Stimulated activated CD4-positive, alpha-beta T cell treated with anti-CD3 and anti-CD28 coated beads, Interleukin-4, amount 100 ng/mL, for 1 hour (primary cell): ENCODE data around the gene PLCH2.
"Not testable (repeated sequence)": the region's sequence is repeated elsewhere in the genome, so short reads cannot be mapped to it uniquely, and the experiment has no call there.

Experiments used
- DNase-seq: peaks from one replicate; pipeline ENCODE4 v3.0.0-alpha.2; 2020

Gene PLCH2, protein sequence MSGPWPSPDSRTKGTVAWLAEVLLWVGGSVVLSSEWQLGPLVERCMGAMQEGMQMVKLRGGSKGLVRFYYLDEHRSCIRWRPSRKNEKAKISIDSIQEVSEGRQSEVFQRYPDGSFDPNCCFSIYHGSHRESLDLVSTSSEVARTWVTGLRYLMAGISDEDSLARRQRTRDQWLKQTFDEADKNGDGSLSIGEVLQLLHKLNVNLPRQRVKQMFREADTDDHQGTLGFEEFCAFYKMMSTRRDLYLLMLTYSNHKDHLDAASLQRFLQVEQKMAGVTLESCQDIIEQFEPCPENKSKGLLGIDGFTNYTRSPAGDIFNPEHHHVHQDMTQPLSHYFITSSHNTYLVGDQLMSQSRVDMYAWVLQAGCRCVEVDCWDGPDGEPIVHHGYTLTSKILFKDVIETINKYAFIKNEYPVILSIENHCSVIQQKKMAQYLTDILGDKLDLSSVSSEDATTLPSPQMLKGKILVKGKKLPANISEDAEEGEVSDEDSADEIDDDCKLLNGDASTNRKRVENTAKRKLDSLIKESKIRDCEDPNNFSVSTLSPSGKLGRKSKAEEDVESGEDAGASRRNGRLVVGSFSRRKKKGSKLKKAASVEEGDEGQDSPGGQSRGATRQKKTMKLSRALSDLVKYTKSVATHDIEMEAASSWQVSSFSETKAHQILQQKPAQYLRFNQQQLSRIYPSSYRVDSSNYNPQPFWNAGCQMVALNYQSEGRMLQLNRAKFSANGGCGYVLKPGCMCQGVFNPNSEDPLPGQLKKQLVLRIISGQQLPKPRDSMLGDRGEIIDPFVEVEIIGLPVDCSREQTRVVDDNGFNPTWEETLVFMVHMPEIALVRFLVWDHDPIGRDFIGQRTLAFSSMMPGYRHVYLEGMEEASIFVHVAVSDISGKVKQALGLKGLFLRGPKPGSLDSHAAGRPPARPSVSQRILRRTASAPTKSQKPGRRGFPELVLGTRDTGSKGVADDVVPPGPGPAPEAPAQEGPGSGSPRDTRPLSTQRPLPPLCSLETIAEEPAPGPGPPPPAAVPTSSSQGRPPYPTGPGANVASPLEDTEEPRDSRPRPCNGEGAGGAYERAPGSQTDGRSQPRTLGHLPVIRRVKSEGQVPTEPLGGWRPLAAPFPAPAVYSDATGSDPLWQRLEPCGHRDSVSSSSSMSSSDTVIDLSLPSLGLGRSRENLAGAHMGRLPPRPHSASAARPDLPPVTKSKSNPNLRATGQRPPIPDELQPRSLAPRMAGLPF (N-terminal part only)

DNA sequence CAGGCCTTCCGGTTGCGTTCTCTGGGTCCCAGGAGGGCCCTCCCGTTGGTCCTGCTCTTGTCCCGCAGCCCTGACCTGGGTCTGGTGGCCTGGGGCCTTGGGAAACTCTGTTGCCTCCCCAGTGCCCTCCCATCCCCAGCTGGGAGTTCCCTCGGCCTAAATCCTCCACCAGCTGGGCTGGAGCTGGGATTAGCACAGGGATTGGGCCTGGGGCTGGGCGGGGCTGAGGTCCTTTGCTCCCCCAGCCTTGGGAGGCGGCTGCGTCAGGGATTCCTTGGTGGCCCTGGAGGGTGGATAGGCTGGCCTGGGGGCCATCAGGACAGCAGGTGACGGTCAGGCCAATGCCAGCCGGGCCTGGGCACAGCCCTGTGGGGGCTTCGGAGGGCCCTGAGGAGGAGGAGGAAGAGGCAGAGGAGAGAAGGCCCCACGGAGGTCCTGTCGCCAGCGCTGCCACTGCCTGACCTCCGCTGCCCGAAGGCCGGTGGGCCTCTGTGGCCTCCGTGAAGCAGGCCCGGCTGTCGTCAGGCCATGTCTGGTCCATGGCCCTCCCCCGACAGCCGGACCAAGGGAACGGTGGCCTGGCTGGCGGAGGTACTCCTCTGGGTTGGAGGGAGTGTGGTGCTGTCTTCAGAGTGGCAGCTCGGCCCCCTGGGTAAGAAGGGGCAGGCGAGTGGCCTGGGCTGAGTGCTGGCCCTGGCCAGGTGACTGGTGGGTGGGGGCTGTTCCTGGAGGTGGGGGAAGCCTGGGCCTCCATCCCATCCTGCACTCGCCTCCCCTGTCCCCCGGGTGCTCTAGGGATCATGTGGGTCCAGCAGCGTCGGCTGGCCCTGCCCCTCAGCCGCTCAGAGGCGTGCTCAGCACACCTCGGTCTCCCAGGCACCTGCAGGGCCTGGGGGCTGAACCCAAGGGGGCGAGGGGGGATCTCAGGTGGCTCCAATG, at the start of gene PLCH2:
PLCH2 (plus strand) TSS at position 229 of the 939 bp plus-strand sequence; CDS start at position 529, 300 bp downstream.
- DNase-seq: no peak

DNA sequence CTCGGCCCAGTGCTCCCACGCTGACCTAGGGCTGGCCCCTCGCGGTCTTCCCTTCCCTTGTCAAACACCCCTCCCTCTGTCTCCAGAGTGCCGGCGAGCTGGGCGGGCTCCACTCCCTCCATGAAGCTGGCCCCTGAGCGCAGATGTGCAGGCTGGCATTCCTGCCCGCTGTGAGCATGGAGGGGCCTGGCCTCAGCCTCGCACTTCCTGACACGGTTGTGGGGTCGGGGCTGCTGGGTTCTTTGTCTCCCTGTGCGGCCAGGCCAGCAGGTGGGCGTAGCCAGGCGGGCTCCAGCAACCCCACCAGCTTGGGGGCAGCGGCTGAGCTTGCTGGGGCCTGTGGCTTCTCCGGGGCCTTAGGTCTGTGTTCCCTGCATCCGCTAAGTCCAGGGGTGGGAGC, 49.5 kb upstream of the PLCH2 start:
- no peak for DNase-seq

DNA sequence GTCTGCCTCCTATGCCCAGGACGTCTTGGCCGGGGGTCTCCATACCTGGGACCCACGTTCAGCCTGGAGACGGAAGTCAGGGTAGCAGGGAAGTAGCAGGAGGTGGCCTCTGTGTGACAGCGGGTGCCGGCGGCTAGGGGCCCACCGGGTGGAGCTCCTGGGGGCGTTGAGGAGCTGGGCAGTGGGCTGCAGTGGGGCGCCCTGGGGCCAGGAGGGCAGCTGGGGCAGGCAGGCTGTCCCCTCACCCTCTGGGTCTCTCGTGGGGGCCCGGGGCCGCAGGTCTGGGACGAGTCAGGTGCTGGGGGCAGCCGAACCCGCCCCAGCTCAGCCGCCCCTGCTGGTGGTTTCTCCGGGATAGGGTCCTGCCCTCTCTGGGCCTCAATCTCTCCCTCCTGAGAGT, 49.0 kb upstream of the PLCH2 start:
- no peak for DNase-seq

DNA sequence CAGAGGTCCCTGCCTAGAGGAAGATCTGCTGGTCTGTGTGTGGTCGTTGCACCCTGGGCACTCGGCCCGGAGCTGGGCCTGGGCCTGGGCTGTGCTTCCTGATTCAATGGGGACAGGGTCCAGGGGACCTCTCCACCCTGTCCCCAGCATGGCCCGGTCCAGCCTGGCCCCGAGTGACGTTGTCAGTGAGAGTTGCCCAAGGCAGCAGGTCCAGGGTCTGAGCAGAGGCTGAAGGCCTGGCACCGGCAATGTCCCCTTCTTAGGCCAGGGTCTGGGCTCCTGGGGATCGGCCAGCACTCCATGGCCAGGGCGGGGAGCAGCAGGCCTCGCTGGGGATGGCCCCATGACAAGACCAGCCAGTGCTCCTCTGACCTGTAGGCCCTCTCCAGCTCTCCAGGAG, 48.1 kb upstream of the PLCH2 start:
- no peak for DNase-seq

DNA sequence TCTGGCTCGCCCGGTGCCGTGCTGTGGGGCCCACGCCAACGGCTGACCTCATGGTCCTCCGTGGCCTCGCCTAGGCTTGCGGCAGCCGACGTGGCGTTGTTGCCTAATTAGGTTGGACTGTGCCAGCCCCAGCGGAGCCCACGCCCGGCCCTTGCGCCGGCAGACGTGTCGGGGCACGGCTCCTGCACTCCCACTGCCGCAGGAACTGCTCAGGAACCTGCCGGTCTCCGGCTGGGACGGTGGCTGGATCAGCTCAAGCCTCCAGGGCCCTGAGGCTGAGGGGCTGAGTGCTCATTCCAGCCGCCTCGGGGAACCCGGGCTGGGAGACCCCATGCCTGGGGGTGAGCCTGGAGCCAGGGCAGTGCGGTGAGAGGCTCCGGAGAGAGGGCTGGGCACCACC, 47.6 kb upstream of the PLCH2 start:
- DNase-seq: no peak

DNA sequence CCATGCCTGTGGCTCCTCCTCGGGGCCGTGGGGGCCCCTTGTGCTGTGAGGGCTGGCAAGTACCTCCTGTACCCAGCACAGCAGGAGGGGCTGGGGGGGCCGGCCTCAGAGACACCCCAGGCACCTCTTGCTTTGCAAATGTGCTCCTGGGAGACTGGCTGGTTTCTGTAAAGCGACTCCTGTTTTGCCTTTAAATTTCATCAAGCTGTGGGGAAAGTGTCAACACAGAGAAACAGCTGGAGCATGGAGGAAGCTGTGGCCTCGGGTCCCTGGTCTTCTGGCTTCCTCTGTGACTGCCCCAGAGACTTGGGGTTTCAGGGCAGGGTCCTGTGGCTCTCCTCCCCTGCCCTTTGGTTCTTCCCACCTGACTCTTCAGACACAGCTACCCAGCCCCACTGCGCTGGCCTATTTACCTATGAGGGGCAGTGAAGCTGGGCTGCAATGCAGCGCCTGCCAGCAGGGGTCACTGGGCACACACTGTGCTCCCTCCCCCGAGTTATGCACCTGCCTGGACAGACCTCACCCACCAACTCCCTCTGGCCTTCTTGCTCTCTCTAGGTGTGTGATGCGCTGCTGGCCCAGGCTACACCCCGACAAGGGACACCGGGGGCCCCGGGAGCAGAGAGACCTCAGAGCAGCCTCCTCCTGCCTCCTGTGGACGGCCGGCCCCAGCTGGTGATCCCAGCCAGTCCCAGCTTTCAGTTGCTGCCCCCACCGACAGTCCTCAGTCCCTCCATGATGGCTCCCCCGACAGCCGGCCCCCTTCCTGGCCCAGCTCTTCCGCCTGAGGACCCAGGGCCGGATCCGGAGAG, 46.1 kb upstream of the PLCH2 start:
- no peak for DNase-seq

DNA sequence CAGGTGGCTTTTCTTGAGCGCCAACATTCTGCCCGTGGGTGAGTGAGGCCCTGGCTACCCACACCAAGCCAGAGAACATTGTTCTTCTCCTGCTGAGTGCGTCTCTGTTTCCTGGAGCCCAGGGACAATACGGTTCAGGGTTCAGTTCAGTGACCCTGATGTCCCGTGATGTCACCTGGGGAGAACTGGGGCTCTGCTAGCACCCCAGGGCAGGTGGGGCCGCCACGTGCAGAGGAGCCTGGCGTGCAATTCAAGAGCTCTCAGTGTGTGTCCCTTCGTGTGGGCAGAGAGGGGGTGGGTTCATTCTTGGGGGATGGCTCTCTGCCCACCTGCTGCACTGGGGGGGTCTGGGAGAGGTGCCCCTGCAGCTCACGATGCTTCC, 45.5 kb upstream of the PLCH2 start:
- DNase-seq: no peak

DNA sequence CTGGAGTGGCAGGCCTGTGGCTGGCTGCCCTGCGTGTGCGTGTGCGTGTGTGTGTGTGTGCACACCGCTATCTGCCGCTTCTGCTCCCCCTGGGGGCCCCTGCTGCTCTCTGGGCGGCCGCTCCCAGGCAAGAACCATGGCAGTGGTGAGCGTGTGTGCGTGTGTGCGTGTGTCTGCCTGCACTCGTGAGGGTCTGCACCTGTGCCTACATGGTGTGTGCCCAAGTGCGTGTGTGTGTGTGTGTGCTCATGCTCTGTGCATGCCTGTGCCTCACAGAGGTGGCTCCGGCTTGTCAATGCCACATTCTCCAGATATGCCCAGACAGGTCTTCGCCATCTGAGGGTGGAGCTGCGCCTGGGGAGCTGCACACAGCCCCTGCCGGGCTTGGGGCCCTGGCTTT, 45.0 kb upstream of the PLCH2 start:
- no peak for DNase-seq

DNA sequence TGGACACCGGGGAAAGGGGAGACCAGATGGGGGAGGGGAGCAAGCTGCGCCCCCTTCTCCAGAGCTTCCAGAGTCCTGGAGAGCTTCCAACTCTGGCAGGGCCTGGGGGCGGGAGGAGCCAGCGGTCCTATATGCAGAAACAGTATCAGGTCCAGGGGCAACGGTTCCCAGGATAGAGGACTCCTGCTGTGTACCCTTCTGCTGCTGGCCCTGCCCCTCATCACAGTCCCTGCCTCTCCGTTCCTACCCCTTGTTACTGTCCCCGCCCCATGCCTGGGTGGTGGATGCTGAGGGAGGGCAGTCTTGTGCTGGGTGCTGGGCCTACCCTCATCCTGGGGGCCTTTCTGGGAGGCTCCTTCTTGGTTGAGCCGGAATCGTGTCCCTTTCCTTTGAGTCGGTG, 44.6 kb upstream of the PLCH2 start:
- no peak for DNase-seq

DNA sequence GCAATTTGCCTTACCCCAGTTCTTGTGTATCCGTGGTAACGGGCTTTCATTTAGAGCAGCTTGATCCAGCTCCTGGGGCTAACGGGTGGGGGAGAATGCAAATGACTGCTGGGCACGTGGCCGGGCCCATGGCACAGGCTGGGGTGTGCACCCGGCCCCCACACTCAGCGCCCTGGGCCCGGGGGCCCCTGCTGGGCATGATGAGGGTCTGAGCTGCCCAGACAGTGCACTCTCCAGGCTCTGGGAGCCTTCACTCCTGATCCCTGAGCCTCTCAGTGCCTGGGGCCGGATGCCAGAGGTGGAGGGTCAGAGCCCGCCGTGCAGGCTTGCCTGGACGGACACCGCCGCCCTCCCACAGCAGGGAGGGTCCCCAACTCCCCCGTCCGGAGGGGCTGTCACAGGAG, 43.6 kb upstream of the PLCH2 start:
- DNase-seq: no peak

DNA sequence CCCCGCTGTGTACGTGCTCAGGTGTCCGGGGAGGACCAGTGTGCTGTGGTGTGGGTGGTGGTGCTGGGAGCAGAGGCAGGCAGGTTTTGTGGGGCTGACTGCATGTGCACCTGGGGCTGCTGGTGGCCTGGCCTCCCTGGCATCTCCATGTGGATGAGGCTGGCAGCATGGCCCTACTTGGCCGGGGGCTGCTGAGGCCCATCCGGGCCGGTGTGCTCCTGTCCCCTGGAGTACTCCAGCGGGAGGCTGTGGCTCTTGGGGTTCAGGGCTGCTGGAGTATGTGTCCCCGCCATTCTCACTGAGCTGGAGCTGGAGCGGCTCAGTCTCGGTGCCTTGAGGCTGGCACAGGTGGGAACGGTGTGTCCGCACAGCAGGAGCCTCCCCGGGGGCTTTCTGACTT, 42.9 kb upstream of the PLCH2 start:
- no peak for DNase-seq

DNA sequence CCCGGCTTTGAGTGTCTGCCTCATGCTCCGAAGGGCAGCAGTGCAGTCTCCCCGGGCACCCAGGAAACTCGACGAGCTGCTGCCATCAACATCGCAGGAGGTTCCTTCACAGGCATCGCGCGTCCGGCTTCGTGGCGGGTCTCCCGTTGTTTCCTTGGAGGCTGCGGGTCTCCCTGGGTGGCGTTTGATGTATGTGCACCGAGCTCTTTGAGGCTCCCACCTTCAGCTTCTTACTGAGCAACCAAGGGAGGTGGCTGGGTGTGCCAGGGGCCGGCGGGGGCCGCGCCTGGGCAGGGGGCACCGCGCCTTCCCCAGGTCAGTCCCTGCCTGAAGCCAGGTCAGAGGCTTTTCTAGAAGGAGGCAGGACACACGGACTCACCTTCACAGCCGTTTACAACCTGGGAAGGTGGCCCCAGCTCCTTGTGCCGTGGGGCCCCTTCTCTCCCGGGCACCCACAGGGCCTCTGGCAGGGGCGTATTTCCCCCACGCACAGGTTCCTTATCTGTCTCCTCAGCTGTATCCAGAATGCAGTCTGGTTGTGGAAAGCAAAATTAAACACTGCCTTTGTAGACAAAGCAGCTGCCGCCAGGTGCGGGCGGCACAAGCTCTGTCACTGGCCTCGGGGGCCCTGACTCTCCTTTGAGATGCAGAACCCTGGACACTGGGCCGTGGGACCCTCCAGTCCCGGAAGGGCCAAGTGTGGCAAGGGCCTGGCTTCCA, 42.0 kb upstream of the PLCH2 start:
- DNase-seq: no peak

DNA sequence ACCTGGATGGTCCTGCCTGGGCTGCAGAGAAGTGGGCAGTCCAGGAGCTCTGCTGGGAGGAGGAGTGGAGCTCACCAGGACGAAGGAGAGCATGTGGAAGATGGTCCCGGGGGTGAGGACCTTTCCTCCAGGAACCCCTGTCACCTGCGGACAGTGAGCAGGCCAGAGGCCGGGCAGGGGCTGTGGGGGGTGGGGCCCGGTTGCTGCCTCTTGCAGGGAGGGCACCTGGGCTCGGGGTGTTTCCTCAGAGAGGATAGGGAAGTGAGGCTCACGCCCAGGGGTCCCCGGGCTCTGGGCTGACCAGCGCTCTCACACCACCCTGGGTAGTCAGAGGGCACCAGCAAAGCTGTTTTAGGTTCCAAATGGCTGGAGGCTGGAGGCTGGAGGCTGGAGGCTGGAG, 41.0 kb upstream of the PLCH2 start:
- DNase-seq: no peak

DNA sequence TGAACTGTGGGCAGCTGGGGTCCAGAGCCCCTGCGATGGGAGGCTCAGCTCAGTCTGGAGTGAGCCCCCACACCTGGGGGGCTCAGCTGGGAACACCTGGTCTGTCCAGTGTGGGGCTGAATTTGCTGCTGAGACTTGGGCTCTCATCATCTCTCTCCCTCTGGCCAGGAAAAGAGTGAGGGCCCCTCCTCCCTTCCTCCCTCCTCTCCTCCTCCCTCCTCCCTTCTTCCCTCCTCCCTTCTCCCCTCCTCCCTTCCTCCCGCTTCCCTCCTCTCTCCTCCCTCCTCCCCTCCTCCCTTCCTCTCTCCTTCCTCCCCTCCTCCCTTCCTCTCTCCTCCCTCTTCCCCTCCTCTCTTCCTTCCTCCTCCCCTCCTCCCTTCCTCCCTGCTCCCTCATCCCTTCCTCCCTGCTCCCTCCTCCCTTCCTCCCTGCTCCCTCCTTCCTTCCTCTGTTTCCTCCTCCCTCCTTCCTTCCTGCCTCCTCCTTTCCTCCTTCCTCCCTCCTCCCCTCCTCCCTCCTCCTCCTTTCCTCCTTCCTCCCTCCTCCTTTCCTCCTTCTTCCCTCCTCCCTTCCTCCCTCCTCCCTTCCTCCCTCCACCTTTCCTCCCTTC, 40.2 kb upstream of the PLCH2 start:
- no peak for DNase-seq

DNA sequence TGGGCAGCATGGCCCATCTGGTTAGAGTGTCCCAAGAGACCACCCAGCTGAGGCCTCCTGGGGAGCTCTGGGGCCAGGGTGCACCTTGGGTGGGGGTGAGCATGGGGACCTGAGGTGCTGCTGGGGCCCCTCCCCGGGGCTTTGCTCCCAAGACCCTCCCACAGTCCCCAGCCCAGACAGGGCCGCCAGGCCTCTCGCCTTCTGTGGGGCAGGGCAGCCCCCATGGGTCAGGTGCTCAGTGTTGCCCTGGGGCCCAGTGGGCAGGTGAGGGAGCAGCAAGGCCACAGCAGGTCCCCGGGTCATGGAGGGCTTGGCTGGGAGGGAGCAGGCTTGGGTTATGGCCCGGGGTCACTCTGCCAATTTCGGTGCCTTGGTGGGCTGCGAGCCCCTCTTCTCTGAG, 39.2 kb upstream of the PLCH2 start:
- DNase-seq: no peak

DNA sequence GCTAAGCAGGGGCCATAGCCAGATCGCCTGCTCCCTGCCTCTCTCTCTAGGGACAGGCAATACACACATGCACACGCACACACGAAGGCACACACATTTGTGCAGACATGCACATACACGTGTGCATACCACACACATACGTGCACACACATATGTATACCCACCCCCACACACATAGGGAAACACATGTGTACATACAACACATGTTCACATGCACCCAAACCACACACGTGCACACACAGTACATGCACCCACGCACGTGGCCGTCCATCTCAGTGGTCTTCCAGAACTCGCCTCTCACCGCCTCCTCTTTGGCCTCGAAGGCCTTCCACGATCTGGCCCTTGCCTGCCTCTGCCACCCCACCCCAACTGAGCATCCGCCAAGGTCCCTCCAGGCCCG, 38.5 kb upstream of the PLCH2 start:
- DNase-seq: no peak

DNA sequence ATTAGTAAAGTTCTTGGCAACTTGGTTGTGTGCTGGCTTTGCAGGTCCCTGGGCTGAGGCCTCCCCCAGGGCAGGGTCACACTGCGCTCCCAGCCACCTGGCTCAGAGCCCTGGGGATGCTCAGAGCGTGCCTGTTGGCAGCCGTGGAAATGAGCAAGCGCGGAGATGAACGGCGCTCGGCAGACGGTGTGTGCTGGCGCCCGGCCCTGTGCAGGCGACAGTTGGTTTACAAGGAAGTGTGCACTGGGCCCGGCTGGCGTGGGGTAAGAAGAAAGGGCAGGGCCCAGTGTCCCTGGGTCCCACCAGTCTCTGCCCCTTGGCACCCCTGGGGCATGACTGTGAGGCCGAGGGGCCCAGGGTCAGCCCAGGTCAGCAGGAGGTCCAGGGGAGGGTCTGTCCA, 38.1 kb upstream of the PLCH2 start:
- no peak for DNase-seq

DNA sequence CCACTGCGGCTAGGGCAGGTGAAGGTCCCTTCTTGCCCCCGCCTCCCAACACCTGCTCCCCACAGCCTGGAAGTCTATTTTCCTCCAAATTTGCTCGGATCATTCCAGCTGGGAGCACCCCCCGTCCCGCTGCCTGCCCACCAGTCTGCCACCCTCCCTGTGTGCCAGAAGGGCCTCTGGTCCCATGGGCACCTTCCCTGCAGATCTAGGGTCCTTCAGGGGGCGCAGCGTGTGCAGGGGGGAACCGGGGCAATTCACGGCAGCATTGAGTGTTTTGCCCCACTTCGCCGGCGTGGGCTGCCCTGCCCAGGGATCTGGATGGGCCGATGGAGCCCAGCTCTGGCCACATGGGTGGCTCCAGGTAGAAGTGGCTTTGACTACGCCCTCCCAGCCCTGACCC, 37.4 kb upstream of the PLCH2 start:
- no peak for DNase-seq

DNA sequence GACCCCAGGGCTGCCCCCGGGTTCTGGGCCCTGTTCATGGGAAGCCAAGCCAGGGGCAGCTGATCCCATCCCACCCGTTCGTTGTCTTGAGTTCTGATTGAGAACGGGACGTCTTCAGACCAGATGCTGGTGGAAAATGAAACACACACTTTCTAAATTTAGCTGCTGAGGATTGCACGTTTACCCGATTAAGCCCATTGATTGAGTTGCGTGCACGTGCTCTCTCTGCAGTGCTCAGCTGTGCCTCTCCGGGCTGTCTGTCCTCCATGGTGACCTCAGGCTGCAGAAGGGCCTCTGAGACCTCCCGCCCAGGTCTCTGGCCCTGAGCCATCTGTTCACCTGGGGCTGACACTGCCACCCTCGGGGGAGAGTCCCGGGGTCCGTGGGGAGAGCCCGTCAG, 36.7 kb upstream of the PLCH2 start:
- DNase-seq: no peak

DNA sequence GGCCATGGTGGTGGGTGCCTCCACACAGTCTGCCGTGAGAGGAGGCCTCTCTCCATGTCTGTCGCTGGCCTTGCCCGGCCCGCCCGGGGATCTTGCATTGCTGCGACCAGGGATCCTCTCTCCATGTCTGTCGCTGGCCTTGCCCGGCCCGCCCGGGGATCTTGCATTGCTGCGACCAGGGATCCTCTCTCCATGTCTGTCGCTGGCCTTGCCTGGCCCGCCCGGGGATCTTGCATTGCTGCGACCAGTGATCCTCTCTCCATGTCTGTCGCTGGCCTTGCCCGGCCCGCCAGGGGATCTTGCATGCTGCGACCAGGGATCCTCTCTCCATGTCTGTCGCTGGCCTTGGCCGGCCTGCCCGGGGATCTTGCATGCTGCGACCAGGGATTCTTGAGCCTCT, 35.7 kb upstream of the PLCH2 start:
- DNase-seq: not testable (repeated sequence)
